Mammary epithelial cell (primary cell): ENCODE data around the gene ZNF236.

ENCODE experiments used
- CTCF ChIP-seq, 2 donors: IDR thresholded peaks in 1 of 2; conservative IDR thresholded peaks in 1 of 2; 2 replicates each; pipeline ENCODE4 v1.5.1; 2011 to 2012; ENCODE audit warnings: inconsistent platforms in 2 of 2, low read length in 2 of 2, mild to moderate bottlenecking in 2 of 2, control low read depth in 1 of 2, low read depth in 1 of 2; ENCODE audit not compliant: insufficient read depth in 1 of 2; ENCODE audit errors: extremely low read depth in 1 of 2
- EZH2 ChIP-seq: IDR thresholded peaks from 2 replicates; pipeline ENCODE4 v1.6.1; 2012; ENCODE audit warnings: low read length, inconsistent platforms, borderline replicate concordance

DNA sequence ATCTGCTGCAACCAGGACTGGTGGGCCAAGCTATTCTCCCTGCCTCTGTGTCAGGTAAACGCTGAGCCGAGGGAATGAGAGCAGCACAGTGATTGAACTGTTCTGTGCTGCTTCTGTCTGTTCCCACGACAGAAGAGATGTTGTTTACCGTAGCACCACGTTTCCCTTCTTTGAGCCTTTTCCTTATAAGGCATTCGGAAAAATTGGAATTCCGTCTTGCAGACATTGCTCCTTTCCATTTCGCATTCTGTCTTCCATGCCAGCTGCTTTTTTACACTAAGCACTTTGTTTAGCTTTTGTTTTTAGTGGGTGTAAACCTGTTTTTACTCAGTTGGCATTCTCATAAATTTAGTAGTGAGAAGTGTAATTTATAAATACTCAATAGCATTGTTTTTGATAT, 103.1 kb downstream of the ZNF236 start:
- no peak for TF ChIP-seq CTCF (conservative IDR thresholded peaks at IDR 0.05 in 1 of 2, IDR thresholded peaks at IDR 0.05 in 1 of 2; ENCODE audit: extremely low read depth in 1 of 2, insufficient read depth in 1 of 2, low read depth in 1 of 2, low read length in 2 of 2)
- no peak for TF ChIP-seq EZH2
